Measurements from ENCODE around the gene FAM171A1. TPM values are rescaled to one million over a fixed set of nuclear protein-coding genes. Genes with fewer than 3 reads are reported as not detected.
"Not testable (repeated sequence)": the region's sequence is repeated elsewhere in the genome, so short reads cannot be mapped to it uniquely, and the experiment has no call there.

FAM171A1 gene
- total RNA-seq, 2 experiments from 2014 or later: 4.2 to 5.1 TPM

GRCh38 chr10:15209827-15210509 lies 161.1 kb downstream of the FAM171A1 start:
- TF ChIP-seq CTCF (IDR thresholded peaks at IDR 0.05): peak; percentile 93
- ATAC-seq: peak; percentile 66
- H3K27me3 Mint-ChIP-seq: no peaks in the 10 kb centered on the region
- ChIA-PET CTCF (interaction anchor here (0.8 to 1.2 kb wide), 9 partner anchors 9 to 110 kb away, joined by 3 to 10 read pairs (median 3); no protein-coding TSS in a partner anchor), POLR2A (interaction anchor here (0.6 to 2.1 kb wide), 2 partner anchors 42 to 49 kb away, joined by 3 to 6 read pairs; no protein-coding TSS in a partner anchor)
- intact Hi-C loops (cut with micrococcal nuclease): loop anchor here (2.0 to 5.0 kb wide), 2 partner anchors 38 to 161 kb away; partner anchors contain the start of gene FAM171A1
- H3K27ac Mint-ChIP-seq: peak overlapping the region; percentile 14
- H3K4me3 Mint-ChIP-seq: no peak overlapping the region
- DNase-seq: peak; percentile 92
- no peaks in the 10 kb centered on the region for H3K9me3 Mint-ChIP-seq
- peaks cover 50% of the 10 kb centered on the region for H3K4me1 Mint-ChIP-seq (ENCODE audit: low read depth)
- no peaks in the 10 kb centered on the region for H3K36me3 Mint-ChIP-seq (ENCODE audit: low read depth)

- no peaks in the 10 kb centered on the region for H3K9me3 Mint-ChIP-seq
- H3K4me1 Mint-ChIP-seq (ENCODE audit: low read depth): peaks cover 50% of the 10 kb centered on the region
- no peaks in the 10 kb centered on the region for H3K36me3 Mint-ChIP-seq (ENCODE audit: low read depth)
- peak overlapping the region; percentile 92 for H3K27ac Mint-ChIP-seq
- intact Hi-C loops (cut with micrococcal nuclease): loop anchor here (2.0 to 5.0 kb wide), 2 partner anchors 36 to 163 kb away; partner anchors contain the start of gene FAM171A1
- peak overlapping the region; percentile 80 for H3K4me3 Mint-ChIP-seq
- ChIA-PET CTCF (no interaction called here), POLR2A (interaction anchor here (0.8 to 1.0 kb wide), 3 partner anchors 16 to 110 kb away, joined by 3 to 4 read pairs (median 3); no protein-coding TSS in a partner anchor)
- DNase-seq (peak; percentile 12), ATAC-seq (peak; percentile 21)
- H3K27me3 Mint-ChIP-seq: no peaks in the 10 kb centered on the region
- TF ChIP-seq CTCF (IDR thresholded peaks at IDR 0.05): no peak
Measured at GRCh38 chr10:15208221-15208620, 162.9 kb downstream of the FAM171A1 start.

- DNase-seq; CTCF ChIA-PET; H3K4me3 Mint-ChIP-seq; H3K36me3 Mint-ChIP-seq (ENCODE audit: low read depth); ATAC-seq; H3K9me3 Mint-ChIP-seq; H3K27me3 Mint-ChIP-seq: not testable (repeated sequence)
- Mint-ChIP-seq H3K4me1 (ENCODE audit: low read depth) (peaks cover 57% of the 10 kb centered on the region), H3K27ac (peak overlapping the region; percentile 92)
- POLR2A ChIA-PET: interaction anchor here (0.8 to 1.0 kb wide), 2 partner anchors 84 to 109 kb away, joined by 3 read pairs; no protein-coding TSS in a partner anchor
- intact Hi-C loops (cut with micrococcal nuclease): loop anchor here (5.0 kb wide), 1 partner anchor 35 kb away; no protein-coding TSS in a partner anchor
Measured at GRCh38 chr10:15207410-15207809, 163.7 kb downstream of the FAM171A1 start.

GRCh38 chr10:15202639-15203038 lies 168.4 kb downstream of the FAM171A1 start:
- H3K36me3 Mint-ChIP-seq (ENCODE audit: low read depth): no peaks in the 10 kb centered on the region
- no peak for TF ChIP-seq CTCF (IDR thresholded peaks at IDR 0.05)
- CTCF ChIA-PET: interaction anchor here (1.2 to 2.3 kb wide), 3 partner anchors 10 to 35 kb away, joined by 3 to 8 read pairs (median 5); no protein-coding TSS in a partner anchor

GRCh38 chr10:15202301-15202621 lies 168.8 kb downstream of the FAM171A1 start:
- H3K27me3 Mint-ChIP-seq; intact Hi-C loops (cut with micrococcal nuclease); ATAC-seq; H3K36me3 Mint-ChIP-seq (ENCODE audit: low read depth); H3K27ac Mint-ChIP-seq; H3K4me3 Mint-ChIP-seq; H3K9me3 Mint-ChIP-seq; DNase-seq: not testable (repeated sequence)
- ChIA-PET CTCF (interaction anchor here (2.0 to 2.3 kb wide), 2 partner anchors 13 to 35 kb away, joined by 5 to 8 read pairs; no protein-coding TSS in a partner anchor), POLR2A (interaction anchor here (0.6 kb wide), 1 partner anchor 33 kb away, joined by 3 read pairs; no protein-coding TSS in a partner anchor)
- peaks cover 23% of the 10 kb centered on the region for H3K4me1 Mint-ChIP-seq (ENCODE audit: low read depth)

More at GRCh38 chr10:15202639-15203038, 168.4 kb downstream of the FAM171A1 start:
- no peak for ATAC-seq
- no peaks in the 10 kb centered on the region for H3K27me3 Mint-ChIP-seq
- POLR2A ChIA-PET: no interaction called here
- no peak for DNase-seq
- H3K4me1 Mint-ChIP-seq (ENCODE audit: low read depth): peaks cover 23% of the 10 kb centered on the region
- H3K27ac Mint-ChIP-seq: no peak overlapping the region
- H3K9me3 Mint-ChIP-seq: no peaks in the 10 kb centered on the region
- no peak overlapping the region for H3K4me3 Mint-ChIP-seq
- intact Hi-C loops (cut with micrococcal nuclease): no loop called here

Measured in activated CD8-positive, alpha-beta T cell treated with anti-CD3 and anti-CD28 coated beads for 36 hours (primary cell).